HEK293 (cell line): Measurements from ENCODE around the gene CD79A.
A peak's percentile ranks its signal among the peaks of the same experiment; 100 is the strongest.

Source experiments
- CTCF ChIA-PET: fragments of 350-600 bp; formaldehyde crosslinking; extraction: SDS; loops from one replicate; lab custom pipeline; 2021; ENCODE audit warnings: antibody characterized with exemption; lab: Yijun Ruan, JAX
- POLR2A ChIA-PET: fragments of 300-600 bp; formaldehyde crosslinking; extraction: SDS; loops from one replicate; lab custom pipeline; 2020; ENCODE audit warnings: antibody characterized with exemption, inconsistent platforms; lab: Yijun Ruan, JAX
- H3K27ac ChIP-seq: fragments of 200-500 bp; sonication (Bioruptor generic); 2 replicates; pipeline ENCODE4 v1.5.1; 2014; ENCODE audit warnings: low read depth, low read length, control low read depth, inconsistent platforms; ENCODE audit errors: extremely low read depth
- H3K36me3 ChIP-seq, 2 experiments: fragments of 200-500 bp in 1 of 2; sonication (Bioruptor generic) in 1 of 2; 1 replicate in 1 of 2; 2 replicates in 1 of 2; pipeline ENCODE4 v1.5.1; 2014 to 2017; ENCODE audit warnings: inconsistent platforms in 2 of 2, low read length in 2 of 2; ENCODE audit not compliant: control insufficient read depth in 2 of 2, insufficient read depth in 1 of 2
- H3K4me1 ChIP-seq: fragments of 200-500 bp; sonication (Bioruptor generic); 2 replicates; pipeline ENCODE4 v1.5.1; 2014; ENCODE audit warnings: mild to moderate bottlenecking, low read length, inconsistent platforms; ENCODE audit not compliant: control insufficient read depth, insufficient read depth
- H3K4me3 ChIP-seq: 2 replicates; pipeline ENCODE4 v1.5.1; 2011; ENCODE audit warnings: low read depth, mild to moderate bottlenecking, control low read depth, low read length, moderate library complexity
- H3K9me3 ChIP-seq: fragments of 200-500 bp; sonication (Bioruptor generic); 2 replicates; pipeline ENCODE4 v1.5.1; 2014; ENCODE audit warnings: low read depth, low read length, inconsistent platforms; ENCODE audit not compliant: control insufficient read depth, insufficient read depth
- GLI2 ChIP-seq: fragments of 450-650 bp; formaldehyde crosslinking; IDR thresholded peaks from 2 replicates; pipeline ENCODE4; 2017; ENCODE audit warnings: missing biosample characterization, missing genetic modification characterization, low read depth, borderline replicate concordance
- GLIS1 ChIP-seq: fragments of 450-650 bp; formaldehyde crosslinking; IDR thresholded peaks from 2 replicates; pipeline ENCODE4 v1.5.1; 2016; ENCODE audit warnings: missing biosample characterization, missing genetic modification characterization
- GLIS2 ChIP-seq: fragments of 450-650 bp; formaldehyde crosslinking; IDR thresholded peaks from 2 replicates; pipeline ENCODE4 v1.5.1; 2016; ENCODE audit warnings: missing biosample characterization, missing genetic modification characterization
- HOXD13 ChIP-seq: sonication (generic); formaldehyde crosslinking; IDR thresholded peaks from 2 replicates; pipeline ENCODE4 v1.8.0; 2022; ENCODE audit warnings: missing genetic modification reagents, borderline replicate concordance
- OSR2 ChIP-seq: fragments of 450-650 bp; formaldehyde crosslinking; IDR thresholded peaks from 2 replicates; pipeline ENCODE4 v1.5.1; 2016; ENCODE audit warnings: missing biosample characterization, missing genetic modification characterization
- YY1 ChIP-seq: fragments of 450-650 bp; formaldehyde crosslinking; IDR thresholded peaks from 2 replicates; pipeline ENCODE4 v1.5.1; 2018; ENCODE audit warnings: missing biosample characterization, missing genetic modification characterization
- ZBTB17 ChIP-seq: fragments of 450-650 bp; formaldehyde crosslinking; IDR thresholded peaks from 2 replicates; pipeline ENCODE4 v1.5.1; 2016; ENCODE audit warnings: missing biosample characterization, missing genetic modification characterization
- ZIC2 ChIP-seq: fragments of 450-650 bp; formaldehyde crosslinking; IDR thresholded peaks from 2 replicates; pipeline ENCODE4 v1.5.1; 2016; ENCODE audit warnings: missing biosample characterization, missing genetic modification characterization
- ZNF140 ChIP-seq: fragments of 450-650 bp; formaldehyde crosslinking; IDR thresholded peaks from 2 replicates; pipeline ENCODE4 v1.5.1; 2016; ENCODE audit warnings: missing biosample characterization, missing genetic modification characterization
- ZNF175 ChIP-seq: fragments of 450-650 bp; formaldehyde crosslinking; IDR thresholded peaks from 2 replicates; pipeline ENCODE4 v1.5.1; 2016; ENCODE audit warnings: missing biosample characterization, missing genetic modification characterization
- ZNF184 ChIP-seq: fragments of 450-650 bp; IDR thresholded peaks from 2 replicates; pipeline ENCODE4 v1.5.1; 2018; ENCODE audit warnings: missing biosample characterization, mild to moderate bottlenecking, missing genetic modification characterization
- ZNF302 ChIP-seq: fragments of 450-650 bp; formaldehyde crosslinking; IDR thresholded peaks from 2 replicates; pipeline ENCODE4 v1.5.1; 2016; ENCODE audit warnings: missing biosample characterization, missing genetic modification characterization, low read depth
- ZNF341 ChIP-seq: fragments of 450-650 bp; formaldehyde crosslinking; IDR thresholded peaks from 2 replicates; pipeline ENCODE4; 2016; ENCODE audit warnings: low read depth, missing biosample characterization, missing genetic modification characterization
- ZNF426 ChIP-seq: fragments of 450-650 bp; formaldehyde crosslinking; IDR thresholded peaks from 2 replicates; pipeline ENCODE4 v1.5.1; 2017; ENCODE audit warnings: missing biosample characterization, missing genetic modification characterization, mild to moderate bottlenecking, inconsistent platforms, moderate library complexity
- ZNF521 ChIP-seq: fragments of 450-650 bp; formaldehyde crosslinking; IDR thresholded peaks from 2 replicates; pipeline ENCODE4 v1.5.1; 2017; ENCODE audit warnings: missing biosample characterization, mild to moderate bottlenecking, missing genetic modification characterization
- ZNF658 ChIP-seq: fragments of 450-650 bp; formaldehyde crosslinking; IDR thresholded peaks from 2 replicates; pipeline ENCODE4; 2016; ENCODE audit warnings: missing biosample characterization, missing genetic modification characterization
- ZNF776 ChIP-seq: fragments of 450-650 bp; formaldehyde crosslinking; IDR thresholded peaks from 2 replicates; pipeline ENCODE4 v1.5.0; 2017; ENCODE audit warnings: missing biosample characterization, missing genetic modification characterization, borderline replicate concordance
- ZNF843 ChIP-seq: fragments of 450-650 bp; formaldehyde crosslinking; IDR thresholded peaks from 2 replicates; pipeline ENCODE4 v1.5.1; 2016; ENCODE audit warnings: missing biosample characterization, missing genetic modification characterization
- TF ChIP-seq, protein P1 (sequence below): fragments of 450-650 bp; formaldehyde crosslinking; IDR thresholded peaks from 2 replicates; pipeline ENCODE4 v1.5.1; 2017; ENCODE audit warnings: missing biosample characterization, missing genetic modification characterization
- TF ChIP-seq, protein P2 (sequence below): fragments of 450-650 bp; formaldehyde crosslinking; IDR thresholded peaks from 2 replicates; pipeline ENCODE4 v1.5.1; 2016; ENCODE audit warnings: missing biosample characterization, missing genetic modification characterization
- TF ChIP-seq, protein P3 (sequence below): fragments of 450-650 bp; formaldehyde crosslinking; IDR thresholded peaks from 2 replicates; pipeline ENCODE4 v1.5.1; 2016; ENCODE audit warnings: missing biosample characterization, missing genetic modification characterization
- TF ChIP-seq, protein P4 (sequence below): fragments of 450-650 bp; formaldehyde crosslinking; IDR thresholded peaks from 2 replicates; pipeline ENCODE4 v1.5.1; 2016; ENCODE audit warnings: missing biosample characterization, missing genetic modification characterization
- TF ChIP-seq, protein P5 (sequence below): fragments of 450-650 bp; formaldehyde crosslinking; IDR thresholded peaks from 2 replicates; pipeline ENCODE4 v1.5.1; 2016; ENCODE audit warnings: missing biosample characterization, missing genetic modification characterization, borderline replicate concordance
- TF ChIP-seq, protein P6 (sequence below): fragments of 450-650 bp; IDR thresholded peaks from 2 replicates; pipeline ENCODE4 v1.5.1; 2018; ENCODE audit warnings: missing biosample characterization, missing genetic modification characterization

Gene CD79A

DNA sequence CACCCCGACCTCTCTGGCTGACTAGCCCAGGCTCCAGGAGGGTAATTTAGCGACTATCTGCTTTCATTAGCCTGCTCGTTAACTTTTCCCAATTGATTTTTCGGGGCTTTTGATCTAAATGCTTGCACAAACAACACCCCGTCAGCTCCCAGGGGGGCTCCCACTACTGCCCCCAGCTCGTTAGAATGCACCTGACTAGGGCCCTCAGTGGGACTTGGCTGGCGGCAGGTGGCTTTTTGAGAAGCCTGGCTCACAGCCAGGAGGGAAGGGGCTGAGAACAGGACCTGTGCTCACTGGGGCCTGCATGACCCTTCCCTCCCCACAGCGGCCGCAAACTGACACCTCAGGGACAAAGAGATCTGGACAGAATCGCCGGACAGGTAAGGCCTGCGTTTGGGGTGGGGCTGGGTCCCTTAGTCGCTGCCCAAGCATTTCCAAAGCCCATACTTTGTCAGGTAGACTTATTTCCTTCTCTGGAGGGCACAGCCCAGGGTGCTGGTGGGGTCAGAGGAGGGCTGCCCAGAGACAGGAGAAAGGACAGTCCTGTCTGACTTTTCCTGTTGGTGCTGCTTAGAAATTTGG, 7.6 kb upstream of the CD79A start:
- Histone ChIP-seq H3K27ac (peak overlapping the region; percentile 35), H3K36me3 (peaks cover 70 to 76% of the 10 kb centered on the region in 2 experiments), H3K9me3 (no peaks in the 10 kb centered on the region), H3K4me1 (peaks cover 4% of the 10 kb centered on the region; the same call in 1 of the 2 replicates), H3K4me3 (no peak overlapping the region)
- ChIA-PET POLR2A (interaction anchor here (0.6 to 7.2 kb wide), 8 partner anchors 10 to 489 kb away, joined by 3 to 118 read pairs (median 6); partner anchors contain the start of genes RABAC1 and RPS19), CTCF (interaction anchor here (1.4 kb wide), 1 partner anchor 83 kb away, joined by 3 read pairs; no protein-coding TSS in a partner anchor)
- TF ChIP-seq ZIC2 (tag by site-specific recombination), result peak; percentile 36; the same call in 1 of the 2 replicates
- TF ChIP-seq ZNF521 (tag by site-specific recombination), result no peak
- TF ChIP-seq, protein P1, sequence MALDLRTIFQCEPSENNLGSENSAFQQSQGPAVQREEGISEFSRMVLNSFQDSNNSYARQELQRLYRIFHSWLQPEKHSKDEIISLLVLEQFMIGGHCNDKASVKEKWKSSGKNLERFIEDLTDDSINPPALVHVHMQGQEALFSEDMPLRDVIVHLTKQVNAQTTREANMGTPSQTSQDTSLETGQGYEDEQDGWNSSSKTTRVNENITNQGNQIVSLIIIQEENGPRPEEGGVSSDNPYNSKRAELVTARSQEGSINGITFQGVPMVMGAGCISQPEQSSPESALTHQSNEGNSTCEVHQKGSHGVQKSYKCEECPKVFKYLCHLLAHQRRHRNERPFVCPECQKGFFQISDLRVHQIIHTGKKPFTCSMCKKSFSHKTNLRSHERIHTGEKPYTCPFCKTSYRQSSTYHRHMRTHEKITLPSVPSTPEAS (tag by site-specific recombination), result no peak
- no peak for TF ChIP-seq ZNF341 (tag by site-specific recombination)
- no peak for TF ChIP-seq GLIS2 (tag by site-specific recombination)
- peak; percentile 21; the same call in 1 of the 2 replicates for TF ChIP-seq ZBTB17
- TF ChIP-seq ZNF175 (tag by site-specific recombination), result no peak
- no peak for TF ChIP-seq ZNF140
- TF ChIP-seq, protein P2, sequence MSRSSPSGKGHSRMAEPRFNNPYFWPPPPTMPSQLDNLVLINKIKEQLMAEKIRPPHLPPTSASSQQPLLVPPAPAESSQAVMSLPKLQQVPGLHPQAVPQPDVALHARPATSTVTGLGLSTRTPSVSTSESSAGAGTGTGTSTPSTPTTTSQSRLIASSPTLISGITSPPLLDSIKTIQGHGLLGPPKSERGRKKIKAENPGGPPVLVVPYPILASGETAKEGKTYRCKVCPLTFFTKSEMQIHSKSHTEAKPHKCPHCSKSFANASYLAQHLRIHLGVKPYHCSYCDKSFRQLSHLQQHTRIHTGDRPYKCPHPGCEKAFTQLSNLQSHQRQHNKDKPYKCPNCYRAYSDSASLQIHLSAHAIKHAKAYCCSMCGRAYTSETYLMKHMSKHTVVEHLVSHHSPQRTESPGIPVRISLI (tag by site-specific recombination), result no peak
- no peak for TF ChIP-seq ZNF776
- no peak for TF ChIP-seq ZNF658 (tag by site-specific recombination)
- no peak for TF ChIP-seq ZNF426 (tag by site-specific recombination)
- no peak for TF ChIP-seq YY1 (tag by site-specific recombination)
- TF ChIP-seq, protein P3, sequence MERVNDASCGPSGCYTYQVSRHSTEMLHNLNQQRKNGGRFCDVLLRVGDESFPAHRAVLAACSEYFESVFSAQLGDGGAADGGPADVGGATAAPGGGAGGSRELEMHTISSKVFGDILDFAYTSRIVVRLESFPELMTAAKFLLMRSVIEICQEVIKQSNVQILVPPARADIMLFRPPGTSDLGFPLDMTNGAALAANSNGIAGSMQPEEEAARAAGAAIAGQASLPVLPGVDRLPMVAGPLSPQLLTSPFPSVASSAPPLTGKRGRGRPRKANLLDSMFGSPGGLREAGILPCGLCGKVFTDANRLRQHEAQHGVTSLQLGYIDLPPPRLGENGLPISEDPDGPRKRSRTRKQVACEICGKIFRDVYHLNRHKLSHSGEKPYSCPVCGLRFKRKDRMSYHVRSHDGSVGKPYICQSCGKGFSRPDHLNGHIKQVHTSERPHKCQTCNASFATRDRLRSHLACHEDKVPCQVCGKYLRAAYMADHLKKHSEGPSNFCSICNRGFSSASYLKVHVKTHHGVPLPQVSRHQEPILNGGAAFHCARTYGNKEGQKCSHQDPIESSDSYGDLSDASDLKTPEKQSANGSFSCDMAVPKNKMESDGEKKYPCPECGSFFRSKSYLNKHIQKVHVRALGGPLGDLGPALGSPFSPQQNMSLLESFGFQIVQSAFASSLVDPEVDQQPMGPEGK (tag by site-specific recombination), result peak; percentile 45; the same call in 1 of the 2 replicates
- TF ChIP-seq ZNF184 (tag by site-specific recombination), result no peak
- TF ChIP-seq, protein P4, sequence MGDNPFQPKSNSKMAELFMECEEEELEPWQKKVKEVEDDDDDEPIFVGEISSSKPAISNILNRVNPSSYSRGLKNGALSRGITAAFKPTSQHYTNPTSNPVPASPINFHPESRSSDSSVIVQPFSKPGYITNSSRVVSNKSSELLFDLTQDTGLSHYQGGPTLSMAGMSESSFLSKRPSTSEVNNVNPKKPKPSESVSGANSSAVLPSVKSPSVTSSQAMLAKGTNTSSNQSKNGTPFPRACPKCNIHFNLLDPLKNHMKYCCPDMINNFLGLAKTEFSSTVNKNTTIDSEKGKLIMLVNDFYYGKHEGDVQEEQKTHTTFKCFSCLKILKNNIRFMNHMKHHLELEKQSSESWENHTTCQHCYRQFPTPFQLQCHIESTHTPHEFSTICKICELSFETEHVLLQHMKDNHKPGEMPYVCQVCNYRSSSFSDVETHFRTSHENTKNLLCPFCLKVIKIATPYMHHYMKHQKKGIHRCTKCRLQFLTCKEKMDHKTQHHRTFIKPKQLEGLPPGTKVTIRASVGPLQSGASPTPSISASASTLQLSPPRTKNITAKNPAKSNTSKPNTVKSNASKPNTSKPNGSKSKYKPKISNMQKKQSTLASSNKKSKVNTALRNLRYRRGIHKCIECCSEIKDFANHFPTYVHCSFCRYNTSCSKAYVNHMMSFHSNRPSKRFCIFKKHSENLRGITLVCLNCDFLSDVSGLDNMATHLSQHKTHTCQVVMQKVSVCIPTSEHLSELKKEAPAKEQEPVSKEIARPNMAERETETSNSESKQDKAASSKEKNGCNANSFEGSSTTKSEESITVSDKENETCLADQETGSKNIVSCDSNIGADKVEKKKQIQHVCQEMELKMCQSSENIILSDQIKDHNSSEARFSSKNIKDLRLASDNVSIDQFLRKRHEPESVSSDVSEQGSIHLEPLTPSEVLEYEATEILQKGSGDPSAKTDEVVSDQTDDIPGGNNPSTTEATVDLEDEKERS, result no peak
- no peak for TF ChIP-seq ZNF843 (tag by site-specific recombination)
- TF ChIP-seq, protein P5, sequence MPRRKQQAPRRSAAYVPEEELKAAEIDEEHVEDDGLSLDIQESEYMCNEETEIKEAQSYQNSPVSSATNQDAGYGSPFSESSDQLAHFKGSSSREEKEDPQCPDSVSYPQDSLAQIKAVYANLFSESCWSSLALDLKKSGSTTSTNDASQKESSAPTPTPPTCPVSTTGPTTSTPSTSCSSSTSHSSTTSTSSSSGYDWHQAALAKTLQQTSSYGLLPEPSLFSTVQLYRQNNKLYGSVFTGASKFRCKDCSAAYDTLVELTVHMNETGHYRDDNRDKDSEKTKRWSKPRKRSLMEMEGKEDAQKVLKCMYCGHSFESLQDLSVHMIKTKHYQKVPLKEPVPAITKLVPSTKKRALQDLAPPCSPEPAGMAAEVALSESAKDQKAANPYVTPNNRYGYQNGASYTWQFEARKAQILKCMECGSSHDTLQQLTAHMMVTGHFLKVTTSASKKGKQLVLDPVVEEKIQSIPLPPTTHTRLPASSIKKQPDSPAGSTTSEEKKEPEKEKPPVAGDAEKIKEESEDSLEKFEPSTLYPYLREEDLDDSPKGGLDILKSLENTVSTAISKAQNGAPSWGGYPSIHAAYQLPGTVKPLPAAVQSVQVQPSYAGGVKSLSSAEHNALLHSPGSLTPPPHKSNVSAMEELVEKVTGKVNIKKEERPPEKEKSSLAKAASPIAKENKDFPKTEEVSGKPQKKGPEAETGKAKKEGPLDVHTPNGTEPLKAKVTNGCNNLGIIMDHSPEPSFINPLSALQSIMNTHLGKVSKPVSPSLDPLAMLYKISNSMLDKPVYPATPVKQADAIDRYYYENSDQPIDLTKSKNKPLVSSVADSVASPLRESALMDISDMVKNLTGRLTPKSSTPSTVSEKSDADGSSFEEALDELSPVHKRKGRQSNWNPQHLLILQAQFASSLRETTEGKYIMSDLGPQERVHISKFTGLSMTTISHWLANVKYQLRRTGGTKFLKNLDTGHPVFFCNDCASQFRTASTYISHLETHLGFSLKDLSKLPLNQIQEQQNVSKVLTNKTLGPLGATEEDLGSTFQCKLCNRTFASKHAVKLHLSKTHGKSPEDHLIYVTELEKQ, result no peak
- peak; percentile 55 for TF ChIP-seq OSR2 (tag by site-specific recombination)
- TF ChIP-seq, protein P6, sequence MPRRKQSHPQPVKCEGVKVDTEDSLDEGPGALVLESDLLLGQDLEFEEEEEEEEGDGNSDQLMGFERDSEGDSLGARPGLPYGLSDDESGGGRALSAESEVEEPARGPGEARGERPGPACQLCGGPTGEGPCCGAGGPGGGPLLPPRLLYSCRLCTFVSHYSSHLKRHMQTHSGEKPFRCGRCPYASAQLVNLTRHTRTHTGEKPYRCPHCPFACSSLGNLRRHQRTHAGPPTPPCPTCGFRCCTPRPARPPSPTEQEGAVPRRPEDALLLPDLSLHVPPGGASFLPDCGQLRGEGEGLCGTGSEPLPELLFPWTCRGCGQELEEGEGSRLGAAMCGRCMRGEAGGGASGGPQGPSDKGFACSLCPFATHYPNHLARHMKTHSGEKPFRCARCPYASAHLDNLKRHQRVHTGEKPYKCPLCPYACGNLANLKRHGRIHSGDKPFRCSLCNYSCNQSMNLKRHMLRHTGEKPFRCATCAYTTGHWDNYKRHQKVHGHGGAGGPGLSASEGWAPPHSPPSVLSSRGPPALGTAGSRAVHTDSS (tag by site-specific recombination), result no peak
- TF ChIP-seq GLI2 (tag by site-specific recombination), result no peak
- TF ChIP-seq HOXD13, result no peak
- peak; percentile 98 for TF ChIP-seq GLIS1 (tag by site-specific recombination)
- TF ChIP-seq ZNF302 (tag by site-specific recombination), result no peak
